ENCODE results near the gene ARMC9.
"Not testable (repeated sequence)": the region's sequence is repeated elsewhere in the genome, so short reads cannot be mapped to it uniquely, and the experiment has no call there.

ARMC9 gene

GRCh38 chr2:231347638-231348037 is 149.2 kb downstream of the ARMC9 start:
- DNase-seq, result no peak

GRCh38 chr2:231348173-231348572 is 149.7 kb downstream of the ARMC9 start:
- no peak for DNase-seq

DNA sequence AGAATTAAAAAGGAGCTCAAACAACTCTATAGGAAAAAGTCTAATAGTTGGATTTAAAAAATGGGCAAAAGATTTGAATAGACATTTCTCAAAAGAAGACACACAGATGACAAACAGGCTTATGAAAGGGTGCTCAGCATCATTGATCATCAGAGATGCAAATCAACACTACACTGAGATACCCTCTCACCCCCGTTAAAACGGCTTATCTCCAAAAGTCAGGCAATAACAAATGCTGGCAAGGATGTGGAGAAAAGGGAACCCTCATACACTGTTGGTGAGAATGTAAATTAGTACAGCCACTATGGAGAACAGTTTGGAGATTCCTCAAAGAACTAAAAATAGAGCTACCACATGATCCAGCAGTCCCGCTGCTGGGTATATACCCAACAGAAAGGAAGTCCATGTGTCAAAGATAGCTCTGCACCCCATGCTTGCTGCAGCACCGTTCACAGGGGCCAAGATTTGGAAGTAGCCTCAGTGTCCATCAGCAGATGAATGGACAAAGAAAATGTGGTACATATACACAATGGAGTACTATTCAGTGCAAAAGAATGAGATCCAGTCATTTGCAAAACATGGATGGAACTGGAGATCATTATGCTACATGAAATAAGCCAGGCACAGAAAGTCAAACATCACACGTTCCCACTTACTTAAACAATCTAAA is 150.4 kb downstream of the ARMC9 start:
- no peak for DNase-seq

DNA sequence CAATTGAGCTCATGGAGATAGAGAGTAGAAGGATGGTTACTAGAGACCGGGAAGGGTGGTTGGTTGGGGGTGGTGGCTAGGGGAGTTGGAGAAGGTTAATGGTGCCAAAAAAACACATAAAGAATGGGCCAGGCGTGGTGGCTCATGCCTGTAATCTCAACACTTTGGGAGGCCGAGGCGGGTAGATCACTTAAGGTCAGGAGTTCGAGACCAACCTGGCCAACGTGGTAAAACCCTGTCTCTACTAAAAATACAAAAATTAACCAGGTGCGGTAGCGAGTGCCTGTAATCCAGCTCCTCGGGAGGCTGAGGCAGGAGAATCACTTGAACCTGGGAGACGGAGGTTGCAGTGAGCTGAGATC is 150.9 kb downstream of the ARMC9 start:
- not testable (repeated sequence) for DNase-seq

- no peak for DNase-seq
These were observed 153.2 kb downstream of the ARMC9 start for GRCh38 chr2:231351648-231352047.

GRCh38 chr2:231353469-231353868 is 155.0 kb downstream of the ARMC9 start:
- DNase-seq, result no peak

GRCh38 chr2:231355508-231356465 is 157.4 kb downstream of the ARMC9 start:
- DNase-seq, result no peak

GRCh38 chr2:231356466-231356844 is 158.0 kb downstream of the ARMC9 start:
- DNase-seq, result no peak

DNA sequence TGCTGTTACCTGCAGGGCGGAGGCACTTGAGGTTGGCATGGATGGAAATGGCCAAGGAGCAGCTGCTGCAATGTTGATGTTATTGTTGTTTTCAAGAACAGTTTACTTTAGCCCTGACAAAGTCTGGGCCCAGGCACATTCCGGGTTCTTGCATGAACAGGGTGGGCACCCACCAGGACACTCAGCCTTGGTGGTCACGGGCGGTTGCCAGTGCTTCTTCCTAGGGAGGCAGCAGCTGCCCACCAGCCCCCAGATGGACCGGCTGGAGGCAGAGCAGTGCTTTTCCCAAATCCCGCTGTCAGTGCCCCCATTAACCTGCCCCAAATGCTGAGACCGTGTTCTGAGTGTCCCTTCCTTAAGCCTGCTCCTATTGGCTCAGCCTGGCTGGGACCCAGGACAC is 158.6 kb downstream of the ARMC9 start:
- no peak for DNase-seq

DNA sequence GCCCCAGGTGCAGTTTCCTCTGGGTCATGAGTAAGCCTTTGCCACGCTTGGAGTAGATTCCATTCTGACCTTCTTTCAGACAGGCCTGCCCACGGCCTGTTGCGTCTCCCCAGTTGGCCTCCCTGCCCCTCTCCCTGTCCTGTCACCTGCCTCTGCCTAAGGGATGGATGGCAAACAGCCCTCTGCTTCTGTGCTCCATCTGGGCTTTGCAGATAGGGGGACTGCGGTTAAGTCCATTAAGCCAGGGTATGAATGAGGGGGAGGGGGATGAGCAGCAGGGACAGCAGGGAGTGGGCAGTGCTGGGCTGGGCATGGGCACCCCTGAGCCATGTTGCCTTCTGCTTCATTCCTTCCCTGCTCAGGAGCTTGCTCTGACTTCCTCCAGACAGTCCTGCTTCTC is 159.5 kb downstream of the ARMC9 start:
- DNase-seq, result no peak

DNA sequence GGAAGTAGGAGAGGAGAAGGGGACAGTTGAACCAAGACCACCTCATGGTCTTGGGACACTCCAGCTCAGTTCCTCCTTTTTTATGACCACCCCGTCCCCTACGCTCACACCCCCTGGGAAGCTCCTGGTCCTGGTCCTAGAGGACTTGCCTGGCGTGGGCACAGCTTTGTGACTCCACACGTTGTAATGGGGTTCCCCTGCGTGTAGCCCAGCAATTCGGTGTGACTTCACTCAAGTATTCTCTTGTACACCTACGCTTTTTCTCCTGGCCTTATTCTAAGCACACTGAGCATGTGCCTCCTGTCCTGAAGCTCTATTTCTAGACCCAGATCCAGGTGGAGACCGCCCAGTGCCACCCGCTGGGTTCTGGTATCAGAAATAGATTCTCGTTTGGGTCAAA is 161.0 kb downstream of the ARMC9 start:
- no peak for DNase-seq

GRCh38 chr2:231359948-231360347 is 161.5 kb downstream of the ARMC9 start:
- DNase-seq, result no peak

- no peak for DNase-seq
These were observed 162.0 kb downstream of the ARMC9 start for GRCh38 chr2:231360401-231360800.

GRCh38 chr2:231360881-231361371 is 162.5 kb downstream of the ARMC9 start:
- DNase-seq, result no peak

- no peak for DNase-seq
These were observed 163.5 kb downstream of the ARMC9 start for GRCh38 chr2:231361701-231362554.

GRCh38 chr2:231362555-231363184 is 164.2 kb downstream of the ARMC9 start:
- no peak for DNase-seq

DNA sequence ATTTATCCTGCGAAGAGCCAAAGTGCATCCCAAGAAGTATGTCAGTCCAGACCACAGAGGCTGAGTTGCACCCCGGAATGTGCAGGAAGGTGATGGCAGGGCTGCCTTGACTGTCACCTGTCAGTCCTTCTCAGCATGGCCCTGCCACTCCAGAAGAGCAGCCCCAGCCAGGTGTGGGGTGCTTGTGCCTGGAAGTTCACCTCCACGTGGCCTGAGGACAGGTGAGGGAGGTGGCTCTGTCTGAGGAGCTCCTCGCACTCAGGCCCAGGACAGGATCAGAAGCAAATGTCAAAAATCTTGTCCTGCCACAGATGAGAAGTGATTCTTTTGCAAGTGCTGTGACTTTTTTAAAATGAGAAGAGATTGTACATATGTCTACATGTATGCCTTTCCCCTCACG is 165.6 kb downstream of the ARMC9 start:
- DNase-seq, result no peak

GRCh38 chr2:231364961-231365810 is 166.8 kb downstream of the ARMC9 start:
- DNase-seq, result no peak

GRCh38 chr2:231367178-231367577 is 168.7 kb downstream of the ARMC9 start:
- no peak for DNase-seq

- no peak for DNase-seq
These were observed 171.4 kb downstream of the ARMC9 start for GRCh38 chr2:231369580-231370428.

DNA sequence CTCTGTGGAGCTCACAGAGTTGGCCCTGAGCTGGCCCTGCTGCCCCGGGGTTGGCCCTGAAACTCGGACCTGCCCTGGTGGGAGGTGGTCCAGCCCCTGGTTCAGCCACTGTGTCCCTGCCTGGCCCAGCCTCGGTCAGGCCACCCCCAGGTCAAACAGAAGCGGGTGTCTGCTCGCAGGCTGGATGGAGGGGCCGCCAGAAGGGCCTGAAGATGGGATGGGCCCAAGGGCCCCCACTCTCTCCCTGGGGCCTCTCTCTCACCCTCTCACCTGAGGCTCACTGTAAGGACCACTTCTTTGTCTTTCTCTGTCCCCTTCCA is 172.0 kb downstream of the ARMC9 start:
- no peak for DNase-seq

All from stimulated activated CD4-positive, alpha-beta T cell treated with anti-CD3 and anti-CD28 coated beads, Interleukin-15, amount 100 ng/mL, for 24 hours (primary cell).